ENCODE measurements around the gene GIMAP2.
"Not testable (repeated sequence)": the region's sequence is repeated elsewhere in the genome, so short reads cannot be mapped to it uniquely, and the experiment has no call there.

GIMAP2 gene

DNA sequence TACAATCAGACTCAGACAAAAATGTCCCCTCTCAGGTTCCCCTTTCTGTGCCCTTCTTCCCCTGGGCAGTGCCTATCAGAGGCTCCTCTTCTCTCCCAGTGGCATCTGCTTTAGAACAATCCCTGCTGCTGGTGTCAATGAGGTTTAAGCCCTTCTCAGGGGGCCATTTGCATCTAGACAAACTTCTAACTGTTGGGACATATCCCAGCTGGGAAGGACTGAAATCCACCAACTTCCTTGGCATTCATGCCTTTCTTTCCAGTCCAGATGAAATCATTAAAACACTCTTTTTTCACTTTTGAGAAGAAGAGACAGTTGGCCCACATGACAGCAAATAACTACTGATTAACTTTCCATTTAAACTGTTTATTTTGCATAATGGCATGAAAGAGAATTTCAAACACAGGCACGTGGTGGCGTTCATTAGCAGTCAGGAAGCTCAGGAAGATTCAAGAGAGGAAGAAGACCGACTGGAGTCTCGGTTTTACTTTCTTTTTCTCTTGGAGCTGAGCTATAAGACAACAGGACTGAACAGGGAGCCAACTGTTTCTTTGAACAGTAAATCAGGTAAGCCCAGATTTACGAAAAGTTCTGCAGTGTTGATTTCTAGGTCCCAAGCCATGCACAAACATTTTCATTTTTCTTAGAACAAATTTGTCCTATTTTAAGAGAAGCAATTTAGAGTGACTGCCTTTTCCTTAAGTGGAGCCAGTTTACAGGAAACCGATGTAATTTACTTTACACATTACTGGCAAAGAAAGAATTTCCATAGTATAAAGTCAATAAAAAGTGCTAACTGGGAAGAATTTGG lies at the start of gene GIMAP2:
GIMAP2 (plus strand) TSS at position 488 of the 811 bp plus-strand sequence. CDS start 1,354 bp downstream, outside the sequence.
- in situ Hi-C loops (cut with HindIII; ENCODE audit: low sequenced_read_pairs): no loop called here

DNA sequence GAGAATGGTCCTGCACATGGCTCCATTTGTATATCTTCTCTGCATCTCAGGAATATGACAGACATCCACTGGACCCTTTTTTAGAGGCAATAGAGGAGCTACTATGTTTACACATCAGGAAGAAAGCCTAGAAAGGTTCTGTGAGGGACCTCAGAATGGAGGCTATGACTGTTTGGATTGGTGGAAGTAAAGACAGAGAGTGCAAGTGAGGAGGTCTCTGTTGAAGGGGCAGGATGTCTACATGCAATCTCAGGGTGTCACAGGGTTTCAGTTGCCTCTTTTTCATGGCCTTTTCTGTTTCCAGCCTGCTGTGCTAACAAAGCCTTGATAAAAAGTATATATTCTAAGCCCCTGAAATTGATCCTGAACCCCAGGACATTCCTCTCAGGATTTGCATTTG lies 43.7 kb upstream of the GIMAP2 start:
- in situ Hi-C loops (cut with HindIII; ENCODE audit: low sequenced_read_pairs): no loop called here

DNA sequence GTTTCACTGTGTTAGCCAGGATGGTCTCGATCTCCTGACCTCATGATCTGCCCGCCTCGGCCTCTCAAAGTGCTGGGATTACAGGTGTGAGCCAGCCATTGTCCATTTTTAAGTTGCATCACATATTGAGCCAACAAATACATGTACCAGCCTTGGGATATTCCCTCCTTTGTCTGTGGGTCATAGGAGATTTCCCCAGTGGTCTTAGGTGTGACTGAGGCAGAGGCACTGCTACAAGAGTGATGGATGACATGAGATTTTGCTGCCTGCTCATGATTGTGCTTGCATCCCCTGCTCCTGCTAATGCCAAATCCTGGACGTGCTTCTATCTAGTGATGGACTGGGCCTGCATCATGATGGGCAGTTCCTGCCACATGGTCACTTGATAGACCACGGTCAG lies 42.6 kb upstream of the GIMAP2 start:
- in situ Hi-C loops (cut with HindIII; ENCODE audit: low sequenced_read_pairs): no loop called here

DNA sequence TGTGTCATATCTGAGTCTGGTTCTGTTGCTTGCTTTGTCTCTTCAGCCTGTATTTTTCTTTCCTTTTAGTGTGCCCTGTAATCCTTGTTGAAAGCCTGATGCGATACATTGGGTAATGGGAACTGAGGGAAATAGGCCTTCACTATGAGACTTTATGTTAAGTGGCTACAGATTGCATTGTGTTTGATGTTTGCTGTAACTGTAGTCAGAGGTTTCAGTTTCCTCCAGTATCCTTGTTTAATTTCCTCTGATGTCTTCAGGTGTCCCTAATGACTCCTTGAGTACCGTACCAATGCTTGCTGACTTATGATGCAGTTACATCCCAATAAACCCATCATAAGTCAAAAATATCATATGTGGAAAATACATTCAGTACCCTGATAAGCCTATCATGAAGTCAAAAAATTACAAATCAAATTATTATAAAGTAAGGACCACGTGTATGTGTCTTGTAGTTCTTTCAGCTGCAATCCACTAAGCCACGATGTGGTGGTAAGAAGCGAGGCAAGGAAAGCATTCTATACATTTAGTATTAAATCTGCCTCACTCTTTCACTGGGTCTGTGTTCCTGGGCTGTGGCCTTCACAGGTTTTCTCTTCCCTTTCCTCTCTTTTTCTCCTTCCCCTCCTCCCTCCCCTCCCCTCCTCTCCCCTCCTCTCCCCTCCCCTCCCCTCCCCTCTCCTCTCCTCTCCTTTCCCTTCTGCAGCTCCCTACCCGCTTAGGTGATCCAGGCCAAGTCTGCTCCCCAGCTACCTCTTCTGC lies 40.1 kb upstream of the GIMAP2 start:
- in situ Hi-C loops (cut with HindIII; ENCODE audit: low sequenced_read_pairs): no loop called here

DNA sequence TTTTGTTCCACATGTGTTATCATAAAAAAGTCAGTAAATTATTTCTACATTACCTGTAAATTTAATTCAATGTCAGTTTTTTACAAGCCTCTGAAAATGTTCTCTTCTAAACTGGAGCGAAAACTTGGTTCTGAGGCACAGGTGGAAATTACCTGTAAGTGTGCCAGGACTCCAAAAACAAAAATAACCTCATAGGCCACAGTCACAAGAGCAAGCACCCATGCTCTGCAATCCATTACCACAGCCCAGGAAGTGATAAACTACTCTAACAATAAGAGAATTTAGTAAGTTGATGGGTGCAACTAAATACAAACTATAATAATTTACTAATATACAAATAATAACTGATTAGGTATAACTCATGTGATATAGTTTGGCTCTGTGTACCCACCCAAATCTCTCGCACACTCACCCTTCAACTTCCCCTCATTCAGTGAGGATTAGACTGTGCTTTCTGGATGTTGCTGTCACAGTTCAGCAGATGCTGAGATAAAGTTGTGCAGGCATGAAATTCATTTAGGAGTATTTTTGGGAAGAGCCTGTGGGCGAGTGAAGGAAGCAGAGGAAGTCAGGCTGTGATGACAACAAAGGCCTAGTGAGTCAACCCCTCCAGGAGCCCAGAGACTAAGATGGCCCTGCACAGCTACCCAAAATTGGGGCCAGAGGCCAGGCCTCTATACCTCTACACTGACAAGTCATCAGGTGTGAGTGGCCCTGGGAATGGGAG lies 37.0 kb upstream of the GIMAP2 start:
- in situ Hi-C loops (cut with HindIII; ENCODE audit: low sequenced_read_pairs): no loop called here

DNA sequence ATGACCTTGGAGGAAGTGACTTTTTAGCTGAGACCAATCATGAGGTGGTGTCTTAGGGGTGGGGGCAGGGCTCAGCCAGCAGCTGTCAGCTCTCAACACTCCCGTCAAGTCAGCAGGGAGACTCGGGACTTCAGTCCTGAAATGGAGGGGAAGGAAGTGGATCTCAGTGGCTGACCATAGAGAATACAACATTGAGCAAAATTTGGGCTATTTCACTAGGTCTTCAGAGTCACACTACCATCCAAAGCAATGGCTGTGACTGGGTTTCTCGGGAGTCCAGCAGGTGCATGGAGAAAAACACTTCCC lies 36.5 kb upstream of the GIMAP2 start:
- in situ Hi-C loops (cut with HindIII; ENCODE audit: low sequenced_read_pairs): no loop called here

DNA sequence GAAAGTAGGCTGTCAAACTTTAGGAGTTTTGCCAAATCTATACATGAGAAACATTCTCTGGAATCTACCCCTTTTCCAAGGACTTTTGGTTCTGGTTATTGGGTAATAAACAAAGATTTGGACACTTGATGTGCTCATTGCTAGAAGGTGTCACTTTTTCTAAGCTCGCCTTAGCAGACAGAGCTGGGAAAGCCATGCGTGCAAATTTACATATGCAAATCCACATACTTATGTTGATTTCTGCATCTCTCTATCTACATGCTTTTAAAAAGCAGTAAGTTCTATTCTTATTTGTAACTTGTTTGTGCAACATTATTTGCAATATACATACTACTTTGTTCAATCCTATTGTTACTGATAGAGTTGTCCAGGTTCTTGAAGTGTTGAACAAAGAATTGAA lies 30.8 kb upstream of the GIMAP2 start:
- in situ Hi-C loops (cut with HindIII; ENCODE audit: low sequenced_read_pairs): loop anchor here (5.0 kb wide), 1 partner anchor 63 kb away; the partner anchor contains the start of gene GIMAP1

DNA sequence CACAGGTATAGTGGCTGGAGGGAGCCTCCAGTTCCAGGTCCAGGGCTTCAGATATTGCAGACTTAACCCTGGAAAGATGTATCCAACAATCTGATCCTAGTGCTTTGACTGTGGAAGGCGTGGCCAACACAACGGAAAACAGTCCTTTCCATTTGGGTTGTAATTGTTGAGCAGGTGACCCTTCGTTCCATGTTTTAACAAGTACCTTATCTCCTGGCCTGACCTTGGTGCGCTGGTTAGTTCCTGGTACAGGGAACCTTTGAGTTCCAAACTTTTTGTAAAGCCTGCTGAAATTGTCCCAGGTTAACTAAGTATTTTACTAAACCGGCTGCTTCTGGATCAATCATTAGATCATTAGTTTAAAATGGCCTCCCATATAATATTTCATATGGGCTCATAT lies 29.5 kb upstream of the GIMAP2 start:
- in situ Hi-C loops (cut with HindIII; ENCODE audit: low sequenced_read_pairs): loop anchor here (5.0 kb wide), 1 partner anchor 61 kb away; the partner anchor contains the start of gene GIMAP1

DNA sequence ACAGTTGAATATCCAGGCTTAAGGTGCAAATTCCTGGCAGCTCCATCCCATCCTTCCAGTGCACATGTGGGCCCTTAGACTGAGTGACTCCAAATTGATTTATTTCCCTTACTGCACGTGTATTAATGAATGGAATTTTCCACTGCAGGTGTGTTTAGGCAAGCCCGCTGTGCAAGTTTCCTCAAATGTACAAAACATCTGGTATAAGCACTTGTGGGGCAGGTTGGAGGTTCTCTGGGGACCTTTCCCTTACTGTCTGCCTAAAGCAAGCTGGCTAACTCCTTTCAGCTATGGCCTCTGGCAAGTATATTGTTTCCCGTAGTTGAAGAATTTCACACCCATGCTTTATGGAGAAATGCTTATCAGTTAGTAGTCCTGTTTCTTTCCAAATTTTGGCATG lies 28.0 kb upstream of the GIMAP2 start:
- in situ Hi-C loops (cut with HindIII; ENCODE audit: low sequenced_read_pairs): loop anchor here (5.0 kb wide), 1 partner anchor 60 kb away; the partner anchor contains the start of gene GIMAP1

DNA sequence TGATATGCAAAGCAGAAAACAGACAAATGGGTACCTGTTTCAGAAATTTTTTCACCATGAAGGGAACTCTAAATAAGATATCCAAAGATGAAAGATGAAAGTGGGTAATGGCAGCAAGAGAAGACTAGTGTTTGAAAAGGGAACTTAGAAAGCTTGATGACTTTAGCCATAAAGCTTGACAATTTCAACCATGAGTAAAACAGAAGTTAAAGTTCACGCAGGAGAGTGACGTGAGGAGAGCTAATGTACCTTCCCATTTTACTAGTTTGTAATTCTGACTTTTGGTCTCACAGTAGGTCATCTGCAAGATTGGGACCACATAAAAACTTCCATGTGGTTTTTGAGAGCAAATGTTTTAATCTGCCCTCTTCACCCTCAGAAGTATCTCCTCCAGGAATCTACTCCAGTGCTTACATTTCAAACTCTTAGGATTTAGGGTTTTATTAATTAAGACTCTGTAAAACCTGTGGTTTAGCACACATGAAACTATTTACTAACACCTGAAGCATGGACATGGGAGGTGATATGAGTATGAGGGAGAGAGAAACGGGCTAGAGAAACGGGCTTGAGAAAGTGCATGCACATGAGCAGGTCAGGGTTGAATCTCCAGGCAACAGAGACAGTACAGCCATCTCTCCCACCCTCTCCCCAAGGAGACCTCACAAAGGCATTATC lies 24.4 kb upstream of the GIMAP2 start:
- in situ Hi-C loops (cut with HindIII; ENCODE audit: low sequenced_read_pairs): no loop called here

DNA sequence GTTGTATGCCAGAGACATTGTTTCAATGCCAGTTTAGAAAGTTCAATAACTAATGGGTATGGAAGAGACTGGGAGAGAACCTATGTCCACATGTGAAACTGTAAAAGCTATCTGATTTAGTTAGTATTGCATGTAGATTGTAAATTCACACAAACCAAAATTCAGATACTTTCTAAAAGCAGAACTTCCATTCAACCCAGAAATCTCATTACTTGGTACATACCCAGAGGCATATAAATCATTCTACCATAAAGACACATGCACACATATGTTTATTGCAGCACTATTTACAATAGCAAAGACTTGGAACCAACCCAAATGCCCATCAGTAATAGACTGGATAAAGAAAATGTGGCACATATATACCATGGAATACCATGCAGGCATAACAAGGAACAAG lies 22.7 kb upstream of the GIMAP2 start:
- in situ Hi-C loops (cut with HindIII; ENCODE audit: low sequenced_read_pairs): not testable (repeated sequence)

DNA sequence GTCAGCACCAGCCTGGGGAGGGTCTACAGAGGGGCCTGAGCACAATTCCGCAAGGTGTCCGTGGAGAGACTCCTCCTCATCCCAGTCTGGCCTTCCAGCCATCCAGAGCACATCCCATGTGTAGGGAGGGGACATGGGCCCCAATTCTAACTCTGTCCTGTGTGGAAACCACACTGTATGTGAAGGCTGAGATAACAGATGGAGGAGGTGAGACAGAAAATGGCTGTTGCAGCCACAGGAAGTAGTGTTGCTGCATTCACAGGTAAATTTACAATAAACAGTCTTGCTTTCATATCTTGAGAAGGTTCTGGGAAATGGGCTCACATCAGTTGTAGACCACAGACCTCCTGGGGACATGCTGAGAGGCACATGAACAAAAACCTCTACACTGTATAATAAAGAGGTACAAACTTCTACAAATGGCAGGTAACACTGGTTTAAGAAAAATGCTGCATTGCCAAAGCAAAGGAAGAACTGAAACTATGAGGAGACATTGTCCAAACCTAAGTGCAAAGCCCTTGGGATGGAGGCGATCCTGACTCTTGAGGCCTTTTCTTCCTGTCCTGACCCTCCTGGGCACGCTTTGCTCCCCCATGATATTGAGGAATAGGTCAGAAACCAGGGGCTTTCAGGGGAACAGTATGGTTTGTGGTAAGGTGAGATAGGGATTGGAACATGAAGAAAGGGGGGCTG lies 21.6 kb upstream of the GIMAP2 start:
- in situ Hi-C loops (cut with HindIII; ENCODE audit: low sequenced_read_pairs): no loop called here

DNA sequence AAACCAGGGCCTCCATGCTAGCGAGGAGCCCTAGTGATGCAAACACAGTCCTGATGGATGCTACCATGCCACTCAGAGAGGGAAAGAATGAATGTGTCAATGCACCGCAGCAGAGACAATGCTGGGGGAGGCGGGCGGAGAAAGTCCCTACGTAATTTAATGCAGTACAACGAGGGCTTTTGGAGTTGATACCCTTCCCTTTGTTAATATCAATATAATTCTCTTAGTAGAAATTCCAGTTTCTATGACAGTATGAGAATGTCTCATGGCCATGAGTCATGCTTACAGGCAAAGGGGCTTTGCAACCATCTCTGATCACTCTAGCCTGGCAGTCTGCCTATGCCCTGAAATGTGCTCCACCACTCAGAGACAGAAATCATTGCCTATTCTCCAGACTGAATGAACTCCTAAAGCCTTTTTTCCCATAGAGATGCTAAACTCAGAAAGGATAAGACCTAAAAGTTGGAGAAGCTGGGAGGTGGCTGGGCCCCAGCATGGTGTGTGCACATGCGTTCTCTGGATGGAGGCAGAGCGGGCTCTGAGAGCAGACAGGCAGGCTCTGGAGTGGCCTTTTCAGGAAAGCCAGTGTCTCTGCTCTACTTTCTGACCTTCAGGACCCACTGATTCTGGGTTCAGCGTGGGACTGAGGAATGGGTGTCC lies 20.3 kb upstream of the GIMAP2 start:
- in situ Hi-C loops (cut with HindIII; ENCODE audit: low sequenced_read_pairs): no loop called here

DNA sequence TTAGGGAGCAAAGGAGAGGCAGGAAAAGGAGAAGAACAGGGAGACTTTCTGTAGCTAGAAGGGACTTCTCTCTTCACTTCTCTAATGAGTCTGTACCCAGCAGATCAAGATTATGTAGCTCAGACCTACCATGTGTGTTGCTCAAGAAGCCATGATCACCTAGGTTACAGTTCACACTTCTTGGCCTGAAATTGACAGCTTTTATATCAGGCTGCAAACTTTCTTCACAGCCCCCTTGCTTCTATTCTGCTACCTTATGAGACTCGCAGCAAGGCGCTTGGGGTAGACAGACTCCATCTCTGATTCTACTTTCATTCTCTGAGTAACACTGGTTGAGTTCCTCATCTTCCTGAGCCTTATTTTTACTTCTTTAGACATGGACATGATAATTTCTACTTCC lies 19.6 kb upstream of the GIMAP2 start:
- in situ Hi-C loops (cut with HindIII; ENCODE audit: low sequenced_read_pairs): no loop called here

DNA sequence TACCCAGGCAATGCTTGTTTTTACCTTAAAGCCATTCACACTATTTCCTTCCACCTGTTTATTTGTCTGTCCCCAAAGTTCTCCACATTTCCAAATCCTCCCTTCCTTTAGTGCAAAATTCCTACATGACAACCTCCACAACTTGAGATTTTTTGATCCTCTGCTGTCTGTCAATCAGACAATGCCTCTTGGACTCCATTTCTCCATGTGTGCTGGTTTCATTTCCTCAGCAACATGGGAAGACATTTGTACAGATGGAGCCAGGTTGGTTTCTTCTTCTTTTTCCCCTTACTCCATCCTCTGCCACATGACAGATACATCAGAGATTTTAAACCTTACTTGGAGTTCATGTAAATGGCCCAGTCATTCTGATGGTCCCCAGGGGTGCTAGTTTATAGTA lies 19.1 kb upstream of the GIMAP2 start:
- in situ Hi-C loops (cut with HindIII; ENCODE audit: low sequenced_read_pairs): no loop called here

DNA sequence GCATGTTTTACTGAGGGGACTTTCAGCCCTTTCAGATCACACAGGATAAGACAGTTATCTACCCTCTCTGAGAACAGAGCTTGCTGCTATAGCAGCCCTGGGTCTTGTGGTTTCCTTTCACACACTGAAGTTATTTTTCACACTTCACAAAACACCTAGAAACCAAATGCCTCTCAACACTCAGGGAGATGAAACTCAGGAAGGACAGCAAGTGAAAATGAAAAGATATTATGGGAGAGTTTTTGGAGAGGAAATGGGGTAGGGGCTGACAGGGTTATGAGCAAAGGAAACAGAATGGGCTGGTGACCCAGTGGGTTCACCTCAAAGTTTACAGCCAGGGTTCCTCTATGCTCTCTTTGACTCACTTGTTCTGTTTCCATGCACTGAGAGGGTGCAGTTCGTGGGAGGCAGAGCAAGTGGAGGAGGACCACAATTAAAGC lies 17.0 kb upstream of the GIMAP2 start:
- in situ Hi-C loops (cut with HindIII; ENCODE audit: low sequenced_read_pairs): no loop called here

DNA sequence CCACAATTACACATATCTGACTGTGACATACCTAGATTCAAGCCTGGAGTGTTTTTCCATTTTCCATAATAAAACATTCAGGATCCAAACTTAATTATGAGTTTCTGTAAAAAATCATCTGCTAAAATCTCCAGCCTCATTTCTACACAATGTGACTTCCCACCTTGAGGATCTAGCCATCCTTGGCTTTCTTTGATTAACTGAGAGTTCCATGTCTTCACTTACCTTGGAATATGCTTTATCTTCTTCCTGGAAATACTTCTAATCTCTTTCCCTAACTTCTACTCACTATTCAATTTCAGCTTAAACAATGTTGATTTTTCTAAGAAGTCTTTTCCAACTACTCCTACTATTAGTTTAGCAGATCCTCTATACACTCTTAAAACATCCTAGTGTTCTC lies 16.5 kb upstream of the GIMAP2 start:
- in situ Hi-C loops (cut with HindIII; ENCODE audit: low sequenced_read_pairs): no loop called here

DNA sequence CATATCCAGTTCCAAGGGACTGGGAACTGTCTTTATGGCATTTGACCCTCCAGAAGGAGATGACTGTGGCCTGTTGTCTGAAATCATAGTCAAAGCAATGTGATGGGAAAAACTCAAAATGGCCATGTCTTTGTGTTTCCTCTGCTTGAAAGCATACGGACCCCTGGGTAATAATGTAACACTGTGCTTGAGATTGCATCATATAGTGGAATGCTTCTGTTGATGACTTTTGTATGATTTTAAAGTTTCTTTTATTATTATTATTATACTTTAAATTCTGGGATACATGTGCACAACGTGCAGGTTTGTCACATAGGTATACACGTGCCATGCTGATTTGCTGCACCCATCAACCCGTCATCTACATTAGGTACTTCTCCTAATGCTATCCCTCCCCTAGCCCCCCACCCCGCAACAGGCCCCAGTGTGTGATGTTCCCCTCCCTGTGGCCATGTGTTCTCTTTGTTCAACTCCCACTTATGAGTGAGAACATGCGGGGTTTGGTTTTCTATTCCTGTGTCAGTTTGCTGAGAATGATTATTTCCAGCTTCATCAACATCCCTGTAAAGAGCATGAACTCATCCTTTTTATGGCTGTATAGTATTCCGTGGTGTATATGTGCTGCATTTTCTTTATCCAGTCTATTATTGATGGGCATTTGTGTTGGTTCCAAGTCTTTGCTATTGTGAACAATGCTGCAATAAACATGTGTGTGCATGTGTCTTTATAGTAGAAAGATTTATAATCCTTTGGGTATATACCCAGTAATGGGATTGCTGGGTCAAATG lies 13.5 kb upstream of the GIMAP2 start:
- in situ Hi-C loops (cut with HindIII; ENCODE audit: low sequenced_read_pairs): not testable (repeated sequence)

DNA sequence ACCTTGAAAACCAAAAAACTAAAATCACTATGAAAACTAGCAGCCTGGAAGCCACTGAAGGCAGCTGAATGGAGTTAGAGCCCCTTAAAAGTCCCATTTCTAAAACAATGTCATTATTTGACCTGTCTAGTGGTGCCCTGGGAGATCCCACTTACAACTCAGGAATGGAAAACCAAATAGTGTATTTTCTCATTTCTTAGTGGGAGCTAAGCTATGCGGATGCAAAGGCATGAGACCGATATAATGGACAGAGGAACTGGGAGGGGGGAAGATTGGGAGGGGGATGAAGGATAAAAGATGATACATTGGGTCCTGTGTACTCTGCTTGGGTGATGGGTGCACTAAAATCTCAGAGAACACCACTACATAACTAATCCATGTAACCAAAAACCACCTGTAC lies 9.8 kb upstream of the GIMAP2 start:
- in situ Hi-C loops (cut with HindIII; ENCODE audit: low sequenced_read_pairs): no loop called here

Measured in endothelial cell of hepatic sinusoid (primary cell).